Kidney epithelial cell (primary cell): ENCODE measurements around the gene UMPS. TPM values are rescaled to one million over a fixed set of nuclear protein-coding genes. Genes with fewer than 3 reads are reported as not detected.

Experiments used
- DNase-seq: peaks from one replicate; pipeline ENCODE4 v3.0.0-alpha.2; 2010; ENCODE audit warnings: low read depth
- H3K27me3 ChIP-seq: 2 replicates; pipeline ENCODE4 v1.6.0; 2011; ENCODE audit warnings: low read length; ENCODE audit not compliant: control insufficient read depth, insufficient read depth
- H3K36me3 ChIP-seq: 2 replicates; pipeline ENCODE4 v1.5.1; 2011; ENCODE audit warnings: low read length; ENCODE audit not compliant: control insufficient read depth, insufficient read depth
- H3K4me3 ChIP-seq: 2 replicates; pipeline ENCODE4 v1.5.1; 2011; ENCODE audit warnings: low read depth, mild to moderate bottlenecking, control low read depth, low read length
- total RNA-seq: library from RNA; depleted of rRNA; stranded (reverse); fragments of >200 nt; gene quantifications from 2 replicates; pipeline ENCODE4 v1.2.3, GENCODE V29; 2015
- TF ChIP-seq, protein P1 (sequence below): IDR thresholded peaks from 2 replicates; pipeline ENCODE4 v1.5.1; 2011; ENCODE audit warnings: mild to moderate bottlenecking, moderate library complexity, low read length, control low read depth, inconsistent platforms; ENCODE audit not compliant: insufficient read depth, poor library complexity, severe bottlenecking

UMPS gene
- total RNA-seq, 1 donor from 2014 or later: 36.0 TPM

DNA sequence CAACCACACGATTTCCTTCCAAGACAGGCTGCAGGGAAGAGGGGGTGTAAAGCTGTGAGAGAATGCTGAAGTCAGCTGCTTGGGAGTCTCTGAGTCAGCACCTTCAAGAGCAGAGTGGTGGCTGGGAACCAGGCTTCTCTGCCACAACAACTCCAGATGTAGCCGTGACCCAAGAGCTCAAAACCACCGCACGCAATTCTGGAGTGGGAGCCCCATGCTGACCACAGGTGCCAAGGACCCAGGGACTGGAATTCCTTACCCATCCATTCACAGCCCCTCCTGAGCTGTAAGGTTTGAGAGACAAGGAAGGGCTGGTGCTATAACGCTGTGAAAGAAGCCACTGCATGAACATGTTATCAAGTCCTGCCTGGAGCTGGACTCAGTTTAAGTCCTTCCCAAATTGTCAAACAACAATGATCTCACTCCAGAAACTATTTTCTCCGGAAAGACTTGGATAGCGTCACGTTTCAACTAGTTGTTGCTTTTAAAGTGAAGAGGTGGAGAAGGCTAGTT, 61.4 kb downstream of the UMPS start:
- peaks cover 3% of the 10 kb centered on the region for H3K36me3 ChIP-seq
- no peak for DNase-seq
- no peak overlapping the region for H3K4me3 ChIP-seq
- no peaks in the 10 kb centered on the region for H3K27me3 ChIP-seq
- TF ChIP-seq, protein P1, sequence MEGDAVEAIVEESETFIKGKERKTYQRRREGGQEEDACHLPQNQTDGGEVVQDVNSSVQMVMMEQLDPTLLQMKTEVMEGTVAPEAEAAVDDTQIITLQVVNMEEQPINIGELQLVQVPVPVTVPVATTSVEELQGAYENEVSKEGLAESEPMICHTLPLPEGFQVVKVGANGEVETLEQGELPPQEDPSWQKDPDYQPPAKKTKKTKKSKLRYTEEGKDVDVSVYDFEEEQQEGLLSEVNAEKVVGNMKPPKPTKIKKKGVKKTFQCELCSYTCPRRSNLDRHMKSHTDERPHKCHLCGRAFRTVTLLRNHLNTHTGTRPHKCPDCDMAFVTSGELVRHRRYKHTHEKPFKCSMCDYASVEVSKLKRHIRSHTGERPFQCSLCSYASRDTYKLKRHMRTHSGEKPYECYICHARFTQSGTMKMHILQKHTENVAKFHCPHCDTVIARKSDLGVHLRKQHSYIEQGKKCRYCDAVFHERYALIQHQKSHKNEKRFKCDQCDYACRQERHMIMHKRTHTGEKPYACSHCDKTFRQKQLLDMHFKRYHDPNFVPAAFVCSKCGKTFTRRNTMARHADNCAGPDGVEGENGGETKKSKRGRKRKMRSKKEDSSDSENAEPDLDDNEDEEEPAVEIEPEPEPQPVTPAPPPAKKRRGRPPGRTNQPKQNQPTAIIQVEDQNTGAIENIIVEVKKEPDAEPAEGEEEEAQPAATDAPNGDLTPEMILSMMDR: no peak

- TF ChIP-seq, protein P1: no peak
- Histone ChIP-seq H3K27me3 (no peaks in the 10 kb centered on the region), H3K4me3 (no peak overlapping the region), H3K36me3 (peaks cover 3% of the 10 kb centered on the region)
- DNase-seq: no peak
These were observed 62.2 kb downstream of the UMPS start for GRCh38 chr3:124792341-124793040.

DNA sequence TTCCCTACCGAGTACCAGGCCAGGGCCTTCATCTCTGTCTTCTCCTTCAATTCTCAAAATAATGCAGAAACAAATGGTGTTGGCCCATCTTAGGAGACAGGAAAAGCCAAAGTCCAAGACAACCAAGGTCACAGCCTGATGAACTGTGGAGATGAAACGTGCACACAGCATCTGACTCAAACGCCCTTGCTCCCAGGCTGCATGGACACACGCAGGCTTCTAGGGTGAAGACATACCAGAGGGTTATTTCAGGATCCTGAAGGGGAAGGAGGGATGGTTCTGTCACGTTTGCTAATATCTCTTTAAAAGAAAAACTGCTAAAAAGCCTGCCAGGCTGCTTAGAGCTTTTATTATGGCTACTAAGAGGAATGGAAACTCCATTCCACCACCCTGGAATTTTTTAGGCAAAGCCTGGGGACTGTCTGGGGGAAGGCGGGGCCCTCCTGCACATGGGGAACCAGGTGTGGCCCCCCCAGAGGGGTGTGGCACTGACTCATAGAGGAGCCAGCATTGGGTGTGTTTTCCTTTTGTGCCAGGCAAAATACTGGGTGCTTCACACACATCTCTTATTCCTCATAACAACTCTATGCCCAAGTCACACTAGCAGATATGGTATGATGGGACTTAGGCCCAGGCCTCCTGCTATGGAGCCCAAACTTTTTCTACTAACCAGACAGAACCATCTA, 62.9 kb downstream of the UMPS start:
- H3K4me3 ChIP-seq: no peak overlapping the region
- H3K36me3 ChIP-seq: peaks cover 3% of the 10 kb centered on the region
- DNase-seq: no peak
- TF ChIP-seq, protein P1: no peak
- no peaks in the 10 kb centered on the region for H3K27me3 ChIP-seq

DNA sequence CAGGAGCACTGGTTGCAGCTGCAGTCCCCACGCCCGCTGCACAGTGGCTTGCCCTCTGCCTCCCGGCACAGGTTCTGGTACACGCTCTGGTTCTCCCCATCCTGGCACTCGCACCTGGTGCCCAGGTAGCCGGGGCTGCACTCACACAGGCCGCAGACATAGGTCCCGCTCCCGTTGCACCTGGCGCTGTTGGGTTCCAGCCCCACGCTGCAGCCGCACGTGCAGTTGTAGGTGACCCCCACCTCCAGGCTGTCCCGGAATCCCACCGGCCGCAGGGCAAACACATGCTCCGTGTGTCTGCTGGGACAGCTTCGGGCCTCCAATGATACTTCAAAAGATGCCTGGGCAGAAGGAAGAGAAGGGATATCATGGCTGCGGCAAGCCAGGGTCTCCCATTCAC, 66.2 kb downstream of the UMPS start:
- H3K36me3 ChIP-seq: peaks cover 1% of the 10 kb centered on the region
- H3K27me3 ChIP-seq: no peaks in the 10 kb centered on the region
- DNase-seq: no peak
- TF ChIP-seq, protein P1: no peak
- H3K4me3 ChIP-seq: no peak overlapping the region

DNA sequence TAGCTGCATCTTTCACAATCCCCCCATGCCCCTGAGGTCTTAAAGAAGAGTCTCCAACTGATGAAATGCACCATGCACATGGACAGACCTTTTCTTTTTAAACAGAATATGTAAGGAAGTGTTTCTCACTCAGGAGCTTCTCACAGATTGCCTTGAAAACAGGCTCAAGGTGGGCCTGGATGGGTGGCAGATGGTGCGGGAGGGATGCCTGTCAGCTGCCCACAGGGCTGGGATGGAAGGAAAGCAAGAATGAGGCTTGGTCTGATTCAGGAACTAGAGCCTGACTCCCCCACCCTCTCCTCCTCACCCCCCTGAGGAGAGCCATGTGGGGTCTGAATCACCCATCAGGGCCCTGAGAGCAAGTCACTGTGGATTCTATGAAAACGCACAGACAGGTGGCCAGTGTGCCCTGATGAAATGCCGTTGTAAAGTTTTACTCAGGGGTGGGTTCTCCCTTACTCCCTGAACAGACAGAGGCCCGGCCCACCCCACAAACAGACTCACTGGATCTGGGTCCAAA, 67.2 kb downstream of the UMPS start:
- no peak overlapping the region for H3K4me3 ChIP-seq
- no peaks in the 10 kb centered on the region for H3K27me3 ChIP-seq
- TF ChIP-seq, protein P1: no peak
- DNase-seq: no peak
- H3K36me3 ChIP-seq: peaks cover 1% of the 10 kb centered on the region

Other genes starting within 250 kb of the UMPS start
- 75.2 and 86.0 TPM in 2 replicates for gene ITGB5, start 156.9 kb downstream of the UMPS start, total RNA-seq
- gene MUC13, start 204.3 kb downstream of the UMPS start, total RNA-seq: not detected in 2 replicates